ENCODE data around the gene METTL27.

GRCh38 chr7:73830681-73831583 lies 11.4 kb downstream of the METTL27 start, which contains the start of gene CLDN4:
- peak; percentile 53 for TF ChIP-seq MAX (CRISPR knock-in tag; IDR thresholded peaks at IDR 0.05)
- TF ChIP-seq CTCF (IDR thresholded peaks at IDR 0.05), result no peak
- TF ChIP-seq GTF2I (CRISPR knock-in tag; conservative IDR thresholded peaks at IDR 0.05), result no peak
- TF ChIP-seq ZNF232 (CRISPR knock-in tag; IDR thresholded peaks at IDR 0.05), result no peak; the same call in 1 of the 2 replicates

Measured in WTC11 (cell line).